Hematopoietic multipotent progenitor cell treated with erythropoietin and hydrocortisone succinate and interleukin-3 and kit ligand, for 17 days (in vitro differentiated cells): ENCODE results near the gene TMEM44.
"Not testable (repeated sequence)": the region's sequence is repeated elsewhere in the genome, so short reads cannot be mapped to it uniquely, and the experiment has no call there.

ENCODE experiments used
- DNase-seq: peaks from one replicate; pipeline ENCODE4 v3.0.0-alpha.2; 2015; ENCODE audit warnings: low spot score

The TMEM44 gene

GRCh38 chr3:194554473-194555123 is 78.6 kb downstream of the TMEM44 start:
- no peak for DNase-seq

GRCh38 chr3:194552327-194552949 is 80.8 kb downstream of the TMEM44 start:
- no peak for DNase-seq

GRCh38 chr3:194549853-194550252 is 83.4 kb downstream of the TMEM44 start:
- no peak for DNase-seq

GRCh38 chr3:194548346-194549321 is 84.6 kb downstream of the TMEM44 start:
- DNase-seq: no peak

GRCh38 chr3:194547042-194547441 is 86.2 kb downstream of the TMEM44 start:
- no peak for DNase-seq

- not testable (repeated sequence) for DNase-seq
Measured at GRCh38 chr3:194545538-194545937, 87.7 kb downstream of the TMEM44 start.

- no peak for DNase-seq
Measured at GRCh38 chr3:194543550-194543949, 89.7 kb downstream of the TMEM44 start.

- DNase-seq: no peak
Measured at GRCh38 chr3:194541483-194541882, 91.7 kb downstream of the TMEM44 start.

- no peak for DNase-seq
Measured at GRCh38 chr3:194540274-194540905, 92.8 kb downstream of the TMEM44 start.

- no peak for DNase-seq
Measured at GRCh38 chr3:194539498-194539897, 93.7 kb downstream of the TMEM44 start.

GRCh38 chr3:194537732-194538247 is 95.4 kb downstream of the TMEM44 start:
- no peak for DNase-seq
